Limb (tissue), 2 donors: Measurements from ENCODE around the gene GPC5.

Experiments
- DNase-seq, 2 donors: peaks; one replicate each; pipeline ENCODE4 v3.0.0-alpha.2; 2016; ENCODE audit errors: extremely low spot score in 2 of 2

The GPC5 gene

DNA sequence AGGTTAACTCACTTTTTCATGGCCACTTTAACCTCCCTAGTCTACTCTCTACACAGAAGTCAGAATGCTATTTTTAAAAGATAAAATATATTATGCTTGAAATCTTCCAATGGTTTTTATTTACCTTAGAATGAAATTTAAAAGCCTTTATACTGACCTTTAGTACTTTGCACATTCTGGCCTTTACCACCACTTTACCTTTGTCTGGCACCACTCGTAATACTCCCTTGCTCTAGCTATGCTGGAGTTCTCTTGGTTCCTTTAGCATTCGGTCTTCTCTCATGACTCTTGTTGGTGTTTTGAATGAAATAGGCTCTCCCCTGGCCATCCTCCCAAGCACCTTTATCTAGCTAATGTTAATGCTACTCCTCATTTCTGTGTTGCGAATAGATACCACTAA, 310.8 kb downstream of the GPC5 start:
- no peak for DNase-seq

DNA sequence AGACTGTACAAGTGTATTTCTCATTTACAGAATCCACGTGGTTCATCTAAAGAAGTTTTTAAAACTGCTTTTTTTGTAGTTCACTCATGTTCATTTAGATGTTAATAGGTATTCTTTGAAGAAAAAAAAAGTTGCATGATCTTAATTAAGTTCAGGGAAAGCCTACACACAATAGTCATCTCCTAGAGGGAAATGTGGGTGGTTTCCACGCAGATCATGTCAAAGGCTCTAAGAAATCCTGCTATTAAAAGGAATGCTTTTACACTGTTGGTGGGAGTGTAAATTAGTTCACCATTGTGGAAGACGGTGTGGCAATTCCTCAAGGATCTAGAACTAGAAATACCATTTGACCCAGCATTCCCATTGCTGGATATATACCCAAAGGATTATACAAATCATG, 312.3 kb downstream of the GPC5 start:
- no peak for DNase-seq

DNA sequence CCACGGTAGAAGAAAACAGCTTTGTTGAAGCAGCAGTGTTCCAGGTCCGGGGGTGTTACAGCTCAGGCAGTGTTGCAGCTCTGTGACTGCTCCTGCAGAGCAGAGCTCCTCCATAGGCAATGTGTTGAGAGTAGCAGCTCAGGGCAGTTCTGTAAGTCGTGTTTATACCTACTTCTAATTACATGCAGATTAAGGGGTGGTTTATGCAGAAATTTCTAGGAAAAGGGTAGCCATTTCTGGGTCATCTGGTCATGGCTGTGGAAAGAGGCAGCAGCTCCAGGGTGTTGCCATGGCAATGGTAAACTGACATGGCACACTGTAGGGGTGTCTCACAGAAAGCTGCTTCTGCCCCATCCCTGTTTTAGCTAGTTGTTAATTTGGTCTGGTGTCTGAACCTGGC, 316.4 kb downstream of the GPC5 start:
- DNase-seq, result no peak

DNA sequence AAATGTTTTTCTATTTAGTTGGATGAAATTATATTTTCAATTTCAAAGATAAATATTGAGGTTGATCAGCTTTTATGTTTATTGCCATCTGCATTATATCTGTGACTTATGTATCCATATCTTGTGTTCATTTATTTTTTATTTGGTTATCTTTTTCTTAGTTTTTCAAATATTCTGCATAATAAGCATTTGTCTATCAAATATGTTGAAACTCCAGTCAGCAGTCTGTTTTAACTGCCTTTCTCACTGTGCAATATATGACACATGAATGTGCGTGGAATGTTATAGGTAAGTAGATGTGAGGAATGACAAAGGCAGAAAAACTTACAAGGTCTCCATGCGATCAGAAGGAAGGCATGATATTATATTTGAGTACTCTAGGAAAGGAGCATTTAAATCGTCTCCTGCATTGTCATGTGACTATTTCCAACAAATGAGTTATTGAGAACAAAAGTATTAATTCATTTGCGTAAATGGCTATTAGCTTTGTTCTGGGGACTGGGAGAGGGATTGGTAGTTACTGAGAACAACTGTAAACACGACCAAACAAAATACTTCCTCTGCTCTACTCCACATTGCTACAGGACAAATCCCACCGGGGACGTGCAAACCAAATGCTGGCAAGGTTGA, 318.1 kb downstream of the GPC5 start:
- DNase-seq, result no peak

DNA sequence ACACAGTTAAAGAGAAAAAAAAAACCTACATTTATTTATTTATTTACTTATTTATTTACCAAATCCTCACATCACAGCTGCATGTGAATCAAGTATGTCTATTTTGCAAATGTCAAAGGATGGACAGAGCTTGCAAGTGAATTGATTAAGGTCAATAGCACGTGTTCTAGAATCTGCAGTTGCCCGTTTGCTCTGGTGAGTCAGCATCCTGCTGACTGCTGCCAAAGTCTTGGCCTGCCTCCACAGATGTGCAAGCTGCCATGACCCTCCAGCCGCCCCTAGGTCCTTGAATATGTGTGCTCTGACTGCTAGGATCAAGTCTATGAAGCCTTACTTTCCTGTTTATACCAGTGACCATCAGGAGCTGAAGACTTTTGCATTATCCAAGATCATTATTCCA, 320.6 kb downstream of the GPC5 start:
- no peak for DNase-seq

DNA sequence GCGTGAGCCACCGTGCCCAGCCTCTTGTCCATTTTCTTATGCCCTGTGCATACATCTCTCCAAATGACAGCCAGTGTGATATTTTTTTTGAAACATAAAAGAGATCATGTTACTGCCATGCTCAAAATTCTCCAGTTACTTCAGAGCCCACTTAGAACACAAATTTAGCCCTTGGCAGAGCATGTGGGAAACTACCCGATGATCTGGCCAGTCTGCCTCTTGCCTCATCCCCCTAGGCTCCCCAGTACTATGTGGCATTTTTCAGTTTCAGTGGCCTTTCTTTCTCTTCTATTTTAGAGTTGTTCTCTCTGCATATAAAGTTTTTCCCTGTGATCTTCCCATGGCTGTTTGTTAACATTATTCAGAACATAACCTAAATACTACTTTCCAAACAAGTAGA, 323.0 kb downstream of the GPC5 start:
- DNase-seq, result no peak

DNA sequence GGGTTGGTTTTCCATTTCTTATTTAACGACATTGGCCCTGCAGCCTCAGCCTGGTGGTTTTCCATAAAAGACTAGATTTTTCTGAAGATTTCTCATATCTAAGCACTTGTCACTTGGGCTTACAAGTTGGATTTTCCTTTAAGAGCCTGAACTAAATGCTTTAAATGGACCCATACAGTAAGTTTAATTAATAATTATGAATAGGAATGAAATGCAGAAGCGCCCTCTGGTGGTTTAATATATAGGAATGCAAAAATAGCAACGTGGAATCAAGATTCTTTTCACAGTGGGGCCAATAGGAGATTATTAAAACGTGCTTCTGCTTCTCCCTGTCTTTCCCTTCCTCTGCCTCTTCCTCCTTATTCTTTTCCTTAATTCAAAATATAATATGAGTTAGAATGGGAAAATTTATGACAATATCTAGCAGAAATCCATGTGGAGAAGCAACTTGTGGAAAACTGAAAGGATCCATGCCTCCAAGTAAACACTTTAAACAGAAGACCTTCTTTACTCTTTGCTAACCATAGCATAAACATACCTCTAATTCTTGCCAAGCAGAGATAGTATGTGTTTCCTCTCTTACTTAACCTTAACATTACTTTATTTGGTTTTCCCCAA, 324.0 kb downstream of the GPC5 start:
- peak in 1 of 2 donors; percentile 30 for DNase-seq

DNA sequence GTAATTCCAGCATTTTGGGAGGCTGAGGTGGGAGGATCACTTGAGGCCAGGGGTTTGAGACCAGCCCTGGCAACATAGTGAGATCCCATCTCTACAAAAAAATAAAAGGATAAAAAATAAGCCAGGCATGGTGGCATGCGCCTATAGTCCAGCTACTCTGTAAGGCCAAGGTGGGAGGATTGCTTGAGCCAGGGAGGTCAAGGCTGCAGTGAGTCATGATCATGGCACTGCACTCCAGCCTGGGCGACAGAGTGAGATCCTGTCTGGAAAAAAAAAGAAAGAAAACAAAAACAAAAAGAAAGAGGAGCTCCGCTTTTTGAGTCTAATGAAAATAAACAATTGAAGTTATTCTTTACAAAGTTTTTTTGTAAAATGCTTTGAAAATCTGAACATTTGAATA, 326.2 kb downstream of the GPC5 start:
- no peak for DNase-seq

DNA sequence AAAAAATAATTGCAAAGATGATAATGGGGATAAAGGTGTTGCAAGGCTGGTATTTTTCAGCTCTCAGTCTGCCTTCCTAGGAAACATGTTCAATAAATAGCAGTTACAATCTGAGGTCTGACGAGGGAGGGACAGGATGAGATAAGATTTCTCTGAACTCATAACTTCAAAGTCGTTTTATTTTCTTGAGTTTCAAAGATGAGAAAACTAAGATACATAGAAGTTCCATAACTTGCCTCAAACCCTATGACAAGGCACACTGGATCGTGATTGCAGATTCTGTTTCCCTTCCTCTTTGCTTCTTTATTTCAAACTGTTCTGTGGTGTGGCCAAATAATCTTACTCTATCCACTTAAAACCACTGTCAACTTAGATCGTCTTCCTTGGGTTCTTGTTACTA, 327.2 kb downstream of the GPC5 start:
- no peak for DNase-seq

DNA sequence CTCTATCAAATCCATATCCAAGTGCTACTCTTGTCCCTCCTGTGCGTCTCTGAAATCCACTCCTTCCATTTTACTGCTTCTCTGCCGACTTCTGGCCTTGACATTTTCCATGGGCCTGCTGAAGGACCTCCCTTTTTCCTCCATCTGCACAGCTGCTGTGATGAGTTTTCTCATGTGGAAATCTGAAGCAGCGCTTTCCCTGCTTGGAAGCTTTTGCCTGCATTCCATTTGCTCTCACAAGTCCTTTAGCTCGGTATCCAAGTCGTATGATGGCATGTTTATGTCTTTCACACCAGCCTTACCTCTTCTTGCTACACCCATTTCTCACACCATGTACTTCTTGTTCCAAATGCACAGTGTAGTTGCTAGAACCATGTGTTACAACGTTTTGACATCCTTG, 328.2 kb downstream of the GPC5 start:
- DNase-seq, result no peak

DNA sequence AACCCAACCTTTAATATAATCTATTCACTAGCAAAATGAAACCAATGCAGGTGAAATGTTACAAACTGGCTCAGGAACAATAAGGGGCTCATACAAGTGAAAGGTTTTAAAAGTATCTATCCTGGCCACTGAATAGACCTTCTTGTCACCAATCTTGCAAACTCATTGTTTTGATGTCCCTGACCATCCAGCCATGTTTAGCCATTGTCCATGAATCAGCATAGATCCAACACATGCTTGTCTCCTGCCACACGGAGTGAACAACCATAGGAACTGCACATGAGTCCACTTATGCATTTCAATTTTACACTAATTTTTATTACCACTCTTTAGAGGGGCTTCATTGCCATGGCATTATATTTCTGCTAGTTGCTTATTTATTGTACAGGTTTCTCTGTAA, 331.4 kb downstream of the GPC5 start:
- DNase-seq, result no peak

DNA sequence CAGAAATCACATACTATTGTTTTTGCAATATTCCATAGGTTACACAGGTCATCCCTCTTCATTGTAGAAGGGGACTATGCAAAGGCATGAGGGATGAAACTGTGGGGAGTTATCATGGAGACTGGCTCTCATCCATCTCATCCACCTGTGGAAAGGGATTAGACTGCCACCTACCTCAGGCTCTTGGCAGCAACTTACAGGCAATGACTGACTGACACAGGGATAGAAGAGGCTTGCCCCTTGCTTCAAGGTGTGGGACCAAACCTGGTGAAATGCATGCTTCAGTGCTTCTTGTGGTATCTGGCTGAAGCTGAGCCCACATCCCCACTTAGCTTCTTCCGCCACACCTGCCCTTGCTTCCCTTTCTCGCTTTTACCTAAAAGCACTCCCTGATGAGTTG, 341.3 kb downstream of the GPC5 start:
- no peak for DNase-seq

DNA sequence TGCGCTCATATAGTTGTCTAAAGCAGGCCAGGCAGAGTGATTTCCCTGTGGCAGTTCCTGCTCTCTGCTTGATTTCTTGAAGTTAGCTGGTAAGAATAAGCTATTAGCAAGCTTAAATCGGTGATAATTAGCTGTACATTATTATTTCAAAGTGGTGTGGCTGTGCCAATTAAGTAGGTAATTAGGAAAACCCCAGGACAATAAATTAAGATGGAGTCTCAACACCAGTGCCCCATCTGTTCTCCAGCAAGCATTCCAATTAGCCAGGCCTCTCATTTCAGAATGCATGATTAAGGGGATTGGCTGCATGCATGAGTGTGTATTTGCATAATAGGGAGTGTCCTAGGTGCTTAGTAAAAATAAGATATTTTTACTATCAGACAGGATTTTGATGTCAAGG, 342.3 kb downstream of the GPC5 start:
- no peak for DNase-seq

DNA sequence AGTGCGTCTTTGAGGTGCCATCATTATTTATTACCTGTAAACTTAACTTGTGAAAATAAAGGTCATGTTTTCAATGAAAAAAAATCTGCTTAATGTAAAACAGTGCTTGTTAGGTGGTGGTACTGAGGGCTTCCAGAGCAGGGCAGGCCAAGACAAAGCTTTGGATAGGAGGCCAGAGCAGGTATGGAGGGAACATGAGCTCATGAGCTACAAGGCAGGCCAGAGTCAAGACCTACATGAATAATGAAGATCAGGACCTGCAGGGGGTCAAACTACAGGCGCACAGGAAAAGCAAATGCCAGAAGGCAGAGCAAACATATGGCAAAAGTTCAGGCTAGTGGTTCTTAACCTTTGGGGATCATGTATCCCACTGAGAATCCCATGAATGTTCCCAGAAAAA, 343.5 kb downstream of the GPC5 start:
- no peak for DNase-seq

DNA sequence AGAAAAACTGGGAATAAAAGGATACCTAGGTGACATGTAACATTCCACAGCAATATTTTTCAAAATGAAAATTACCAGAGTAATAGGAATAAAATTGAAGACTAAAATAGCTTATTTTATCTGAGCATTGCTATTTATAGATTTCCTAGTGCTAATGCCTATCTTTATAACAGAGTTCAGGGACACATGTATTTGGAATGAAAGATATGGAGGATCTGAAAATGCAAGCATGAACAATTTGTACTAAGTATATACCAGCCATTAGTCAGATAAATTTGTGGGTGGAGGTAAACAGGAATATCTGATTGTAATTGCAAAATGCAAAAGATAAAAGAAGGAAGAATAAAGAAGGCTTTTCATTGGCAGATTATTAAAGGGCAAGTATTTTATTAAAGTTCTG, 345.9 kb downstream of the GPC5 start:
- no peak for DNase-seq

DNA sequence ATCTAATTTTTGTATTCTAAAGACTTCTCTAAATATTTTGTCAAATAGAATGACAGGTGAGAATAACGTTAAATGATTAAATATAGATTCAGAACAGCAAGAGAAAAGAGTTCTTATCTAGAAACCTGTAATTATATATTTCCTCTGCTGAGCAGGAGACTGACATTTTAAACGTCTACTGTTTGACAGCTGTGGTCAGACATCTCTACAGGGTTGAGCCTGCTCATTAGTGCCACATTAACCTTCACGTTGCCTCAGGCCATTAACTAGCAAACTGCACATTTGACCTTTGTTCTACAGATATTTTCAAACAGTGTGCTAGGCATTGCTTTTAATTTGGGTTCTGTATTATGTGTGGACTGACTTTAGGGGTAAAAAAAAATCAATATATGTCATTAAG, 347.5 kb downstream of the GPC5 start:
- no peak for DNase-seq

DNA sequence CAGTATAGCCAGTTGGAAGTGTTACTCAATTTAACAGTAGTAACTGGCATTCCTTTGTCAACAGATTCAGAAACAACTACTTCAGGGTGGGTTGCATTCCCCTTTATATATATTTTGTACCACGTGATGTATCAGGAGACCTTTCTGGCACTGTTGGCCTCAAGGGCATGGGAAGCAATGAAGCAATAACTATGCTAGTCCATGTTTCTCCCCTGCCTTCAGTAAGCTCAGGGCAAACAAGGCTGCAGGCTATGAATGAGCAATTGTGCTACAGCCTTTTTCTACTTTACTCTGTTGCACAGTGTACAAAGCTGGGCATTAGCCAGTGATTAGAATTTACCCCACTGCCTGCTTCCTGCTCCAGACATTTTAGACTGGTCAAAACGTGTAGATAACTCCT, 348.8 kb downstream of the GPC5 start:
- no peak for DNase-seq

DNA sequence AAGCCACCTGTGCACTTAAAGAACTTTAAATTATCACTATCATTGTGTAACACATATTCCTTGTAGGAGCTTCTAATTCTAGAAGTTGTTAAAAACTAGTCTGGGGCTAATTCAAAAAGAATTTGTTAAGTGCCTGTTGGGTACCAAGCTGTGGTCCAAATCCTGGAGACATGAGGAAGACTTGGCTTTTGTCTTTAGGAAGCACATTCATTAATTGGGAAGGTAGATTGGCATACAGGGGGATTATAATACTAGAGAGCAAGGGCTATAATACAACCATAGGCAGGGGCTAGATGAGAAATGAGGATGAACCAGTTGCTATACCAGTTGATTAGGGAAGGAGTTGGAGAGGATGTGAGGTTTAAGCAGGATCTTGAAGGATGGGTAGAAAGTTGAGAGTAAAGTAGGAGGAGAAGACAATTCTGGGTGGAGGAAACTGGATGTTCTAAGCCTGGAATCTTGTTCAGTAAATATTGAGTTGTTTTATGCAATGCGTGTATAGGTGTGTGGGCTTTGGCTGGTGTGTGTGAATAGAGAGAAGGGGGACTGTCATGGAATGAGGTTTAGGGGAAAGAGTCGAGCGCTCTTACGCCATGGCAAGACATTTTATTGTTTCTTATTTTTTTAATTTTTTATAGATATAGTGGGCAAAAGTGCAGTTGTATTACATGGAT, 350.1 kb downstream of the GPC5 start:
- no peak for DNase-seq

DNA sequence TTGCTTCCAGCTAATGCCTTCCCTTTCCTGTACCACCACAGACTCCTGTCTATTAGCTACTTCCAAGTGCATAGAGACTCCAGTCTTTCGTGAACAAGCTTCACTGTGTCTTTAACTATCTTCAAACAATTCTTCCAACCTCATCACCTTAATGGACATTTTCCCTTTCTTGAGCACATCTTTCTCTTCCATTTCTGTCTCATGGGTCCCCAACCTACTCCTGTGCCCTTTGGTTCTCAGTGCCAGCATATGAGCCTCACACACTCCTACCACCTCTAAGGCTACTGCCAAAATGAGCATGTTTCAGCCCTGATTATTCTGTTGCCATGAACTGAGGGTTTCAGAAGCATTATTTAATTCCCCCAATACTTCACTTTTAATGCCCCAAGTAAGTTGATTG, 360.3 kb downstream of the GPC5 start:
- DNase-seq, result no peak

DNA sequence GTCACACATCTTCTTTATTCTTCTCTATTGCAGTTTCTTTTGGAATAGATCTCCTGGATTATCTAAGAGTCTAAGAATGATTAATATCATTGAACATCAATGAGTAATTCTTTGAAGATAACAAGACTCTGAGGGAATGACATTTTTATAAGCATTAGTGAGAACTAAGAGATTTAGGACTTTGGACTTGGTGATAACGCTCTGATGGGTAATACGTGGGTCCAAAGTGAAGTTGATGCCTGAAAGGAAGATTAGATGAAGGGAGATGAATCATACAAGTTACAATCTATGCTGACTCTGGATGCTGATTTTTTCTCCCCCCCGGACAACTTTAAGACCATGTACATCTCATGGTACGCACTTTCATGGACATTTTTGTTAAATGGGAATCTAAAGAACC, 364.5 kb downstream of the GPC5 start:
- DNase-seq, result no peak

DNA sequence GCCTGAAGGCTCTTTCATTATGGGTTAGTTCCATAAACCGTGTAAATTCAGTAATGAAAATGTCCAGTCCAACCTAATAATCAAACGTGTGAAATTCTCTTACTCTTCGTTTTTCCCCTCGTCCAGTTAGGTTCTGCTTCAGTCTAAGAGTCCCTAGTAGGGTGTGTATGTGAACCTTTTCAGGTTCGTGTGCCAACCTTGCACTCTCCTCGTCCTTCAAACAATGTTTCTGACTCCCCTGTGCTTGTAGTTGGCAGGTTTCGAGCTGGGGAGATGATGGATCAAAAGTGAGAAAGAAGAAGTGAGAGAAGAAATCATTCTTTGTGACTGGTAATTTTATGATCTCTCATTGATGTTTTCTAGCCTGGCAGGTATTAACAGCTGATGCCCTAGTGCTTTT, 366.1 kb downstream of the GPC5 start:
- no peak for DNase-seq

DNA sequence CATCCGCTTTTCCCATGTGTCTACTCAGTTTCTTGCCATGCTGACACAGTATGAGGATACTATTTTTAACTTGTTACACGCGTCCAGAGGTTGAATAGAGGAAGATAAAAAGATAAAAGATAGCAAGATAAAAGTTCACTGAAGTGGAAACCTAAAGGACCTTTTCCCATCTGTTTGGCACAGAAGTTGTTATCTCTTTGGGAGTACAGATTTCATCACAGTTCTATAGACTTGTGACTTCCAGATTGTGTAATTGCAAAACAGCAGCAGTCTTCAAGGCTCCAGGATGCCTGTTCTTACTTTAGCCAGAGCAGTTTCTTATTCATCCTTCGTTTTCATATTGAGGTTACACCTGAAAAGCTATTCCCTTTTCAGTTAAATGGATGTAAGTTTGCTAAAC, 369.2 kb downstream of the GPC5 start:
- no peak for DNase-seq

DNA sequence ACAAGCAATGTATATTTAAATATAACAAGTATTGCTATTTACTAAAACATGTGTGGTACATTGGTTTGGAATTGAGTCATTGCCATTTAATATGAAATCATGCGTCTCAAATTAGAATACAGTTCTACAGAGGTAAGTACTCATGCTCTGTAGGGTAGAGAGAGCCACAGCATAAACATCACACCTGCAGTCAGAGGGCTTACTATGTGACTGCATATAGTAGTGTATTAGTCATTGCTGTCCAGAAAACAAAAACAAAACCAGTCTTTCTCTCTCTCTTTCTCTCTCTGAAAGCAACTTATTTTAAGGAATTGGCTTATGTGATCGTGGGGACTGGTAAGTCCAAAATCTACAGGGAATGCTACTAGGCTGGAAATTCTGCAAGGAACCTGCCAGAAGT, 370.3 kb downstream of the GPC5 start:
- DNase-seq, result no peak
